B cell (primary cell): ENCODE results near the gene ZBTB16. TPM values are rescaled to one million over a fixed set of nuclear protein-coding genes. Genes with fewer than 3 reads are reported as not detected.

Experiments used
- ATAC-seq: fragments of 200-7000 bp; cut with Tn5 transposase; one replicate; pipeline ENCODE4 v1.10.0; 2021; ENCODE audit warnings: low read depth, mild to moderate bottlenecking, moderate number of reproducible peaks, moderate library complexity
- CTCF ChIA-PET: fragments of 350-600 bp; sonication (Branson Sonifier 250); formaldehyde crosslinking; loops from one replicate; lab custom pipeline; 2021; ENCODE audit warnings: antibody characterized with exemption, inconsistent platforms; lab: Charles Lee
- POLR2A ChIA-PET: fragments of 350-600 bp; sonication (Branson Sonifier 250); formaldehyde crosslinking; loops from one replicate; lab custom pipeline; 2021; ENCODE audit warnings: antibody characterized with exemption; lab: Charles Lee
- DNase-seq: peaks from one replicate; pipeline ENCODE4 v3.0.0; 2013
- H2AFZ ChIP-seq: 2 replicates; pipeline ENCODE4 v1.6.1; 2012; ENCODE audit warnings: mild to moderate bottlenecking, low read depth, low read length; ENCODE audit not compliant: insufficient read depth, poor library complexity, severe bottlenecking
- H3K27ac ChIP-seq, 2 donors: 1 replicate in 1 of 2; 2 replicates in 1 of 2; pipeline ENCODE4 v1.5.1; 2012 to 2013; ENCODE audit warnings: low read length in 2 of 2, mild to moderate bottlenecking in 2 of 2, moderate library complexity in 1 of 2
- H3K27me3 ChIP-seq, 4 experiments: fragments of 200-600 bp in 1 of 4; sonication (generic) in 1 of 4; replicated peaks in 1 of 4; 1 replicate in 2 of 4; 2 replicates in 2 of 4; pipeline versions ENCODE4 v1.6.1 to v1.7.0; 2013 to 2016; ENCODE audit warnings: low read length in 3 of 4, mild to moderate bottlenecking in 2 of 4, mixed read lengths in 1 of 4, moderate library complexity in 1 of 4; ENCODE audit not compliant: insufficient read depth in 4 of 4, control insufficient read depth in 3 of 4; ENCODE audit errors: control extremely low read depth in 1 of 4
- H3K36me3 ChIP-seq, 2 experiments: replicated peaks in 1 of 2; 1 replicate in 1 of 2; 2 replicates in 1 of 2; pipeline versions ENCODE4 v1.6.1 to v1.7.1; 2013; ENCODE audit warnings: low read length in 1 of 2; ENCODE audit not compliant: insufficient read depth in 2 of 2, control insufficient read depth in 1 of 2; ENCODE audit errors: control extremely low read depth in 1 of 2, extremely low read depth in 1 of 2
- H3K4me1 ChIP-seq, 2 donors: fragments of 200-600 bp in 1 of 2; sonication (generic) in 1 of 2; 1 replicate in 1 of 2; 2 replicates in 1 of 2; pipeline versions ENCODE4 v1.5.1 to v1.6.1; 2013 to 2017; ENCODE audit warnings: low read length in 2 of 2; ENCODE audit not compliant: control insufficient read depth in 2 of 2, insufficient read depth in 2 of 2
- H3K4me2 ChIP-seq: replicated peaks from 2 replicates; pipeline ENCODE3; 2012; ENCODE audit warnings: mild to moderate bottlenecking, low read depth, low read length; ENCODE audit not compliant: poor library complexity, severe bottlenecking
- H3K4me3 ChIP-seq, 5 experiments: fragments of 200-600 bp in 1 of 5; sonication (generic) in 1 of 5; 1 replicate in 3 of 5; 2 replicates in 2 of 5; pipeline versions ENCODE4 v1.5.1 to v1.7.0; 2011 to 2016; ENCODE audit warnings: low read length in 4 of 5, mild to moderate bottlenecking in 4 of 5, low read depth in 2 of 5, control low read depth in 1 of 5, moderate library complexity in 1 of 5; ENCODE audit not compliant: insufficient read depth in 1 of 5; ENCODE audit errors: control extremely low read depth in 1 of 5, extremely low read depth in 1 of 5
- H3K79me2 ChIP-seq: fragments of 200-600 bp; sonication (generic); one replicate; pipeline ENCODE4 v1.6.0; 2016; ENCODE audit warnings: low read length; ENCODE audit not compliant: control insufficient read depth, insufficient read depth
- H3K9ac ChIP-seq: fragments of 200-600 bp; sonication (generic); 2 replicates; pipeline ENCODE4 v1.6.1; 2017; ENCODE audit warnings: mild to moderate bottlenecking, low read length, moderate library complexity
- H3K9me3 ChIP-seq, 3 donors: one replicate each; pipeline versions ENCODE4 v1.6.1 to v1.7.1; 2013; ENCODE audit warnings: low read length in 2 of 3; ENCODE audit not compliant: control insufficient read depth in 2 of 3, insufficient read depth in 1 of 3; ENCODE audit errors: control extremely low read depth in 1 of 3
- H4K20me1 ChIP-seq: 2 replicates; pipeline ENCODE4 v1.6.0; 2012; ENCODE audit warnings: mild to moderate bottlenecking, low read length; ENCODE audit not compliant: insufficient read depth, control insufficient read depth, poor library complexity, severe bottlenecking
- H3K27ac Mint-ChIP-seq: one replicate; pipeline ENCODE4 v1.8.0; 2021; ENCODE audit warnings: mixed read lengths
- H3K27me3 Mint-ChIP-seq: one replicate; pipeline ENCODE4 v1.8.0; 2021; ENCODE audit warnings: mixed read lengths
- H3K4me1 Mint-ChIP-seq: one replicate; pipeline ENCODE4 v1.8.0; 2021; ENCODE audit warnings: mixed read lengths
- H3K4me3 Mint-ChIP-seq: one replicate; pipeline ENCODE4 v1.8.0; 2021; ENCODE audit warnings: mixed read lengths
- H3K9me3 Mint-ChIP-seq: one replicate; pipeline ENCODE4 v1.8.0; 2022; ENCODE audit warnings: mixed read lengths; ENCODE audit not compliant: insufficient read depth
- EZH2 ChIP-seq: IDR thresholded peaks from 2 replicates; pipeline ENCODE4 v1.6.1; 2012; ENCODE audit warnings: borderline replicate concordance, low read depth, mild to moderate bottlenecking, moderate library complexity, low read length; ENCODE audit not compliant: insufficient read depth, poor library complexity, severe bottlenecking
- WGBS: methylation state at CpG from one replicate; pipeline ENCODE4 v1.1.5; 2013; ENCODE audit warnings: missing lambda C conversion rate; ENCODE audit not compliant: insufficient coverage; 5-methylcytosine and 5-hydroxymethylcytosine counted together
- intact Hi-C: fragments of 100-400 bp; cut with micrococcal nuclease; formaldehyde crosslinking; loops from one replicate; pipeline ENCODE4 v1.10.0; 2022
- polyA plus RNA-seq: library from polyadenylated mRNA; depleted of rRNA; stranded (reverse); fragments of >200 nt; gene quantifications from 2 replicates; pipeline ENCODE4 v1.2.3, GENCODE V29; 2012
- total RNA-seq, 2 donors: library from RNA; stranded (reverse); fragments of 120-200 nt in 1 of 2; gene quantifications; 1 replicate in 1 of 2; 2 replicates in 1 of 2; pipeline versions ENCODE4 v1.2.3 to v1.2.4, GENCODE V29; 2013 to 2022
- TF ChIP-seq, protein P1 (sequence below): fragments of 200-600 bp; IDR thresholded peaks from one replicate; pipeline ENCODE4 v1.8.0; 2022; ENCODE audit warnings: antibody characterized with exemption, mild to moderate bottlenecking

The ZBTB16 gene
- total and polyA plus RNA-seq, 2 donors (not counting 1 experiment from before 2014, with no cell fraction given), result 16.0 to 20.6 TPM

DNA sequence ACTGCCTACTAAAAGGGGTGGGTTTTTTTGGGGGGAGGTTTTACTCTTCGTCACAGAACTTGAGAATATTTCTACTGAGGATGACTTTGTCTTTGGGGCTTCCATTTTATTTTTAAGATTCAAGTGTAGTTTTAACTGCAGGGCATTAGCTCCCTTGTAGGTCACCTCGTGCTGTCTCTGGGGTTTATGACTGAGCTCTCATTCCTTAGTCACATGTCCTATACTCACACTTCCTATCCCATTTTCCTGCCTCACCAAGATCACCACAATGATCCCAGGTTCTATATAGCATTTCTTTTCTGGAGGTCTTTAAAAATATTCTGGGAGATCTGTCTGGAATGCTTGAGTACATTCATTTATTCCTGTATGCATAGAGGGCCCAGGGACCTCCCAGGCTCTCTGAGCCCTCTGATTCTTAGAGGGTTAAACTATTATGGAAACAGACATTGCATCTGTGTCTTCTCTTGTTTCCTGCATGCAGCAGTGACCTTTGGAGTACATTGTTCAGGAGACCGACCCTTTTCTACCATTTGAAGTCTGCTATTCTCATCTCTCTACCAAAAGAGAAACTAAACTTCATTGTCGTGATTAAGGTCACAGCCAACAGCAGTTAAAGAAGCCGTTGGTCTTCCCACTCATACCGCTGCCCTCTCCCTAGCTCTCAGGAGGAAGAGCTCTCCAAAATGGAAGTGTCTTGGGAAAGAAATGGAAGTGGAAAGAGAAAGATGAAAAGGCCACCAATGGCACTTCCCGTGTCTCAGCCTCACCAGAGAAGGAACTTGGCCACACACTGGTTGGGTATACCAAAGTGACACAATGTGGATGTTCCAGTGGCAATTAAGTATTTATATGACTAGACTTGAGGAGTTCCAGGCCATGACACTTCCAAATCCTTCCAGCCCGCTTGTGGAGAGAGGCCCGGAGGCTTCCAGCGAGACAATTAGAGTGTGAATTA, 77.5 kb downstream of the ZBTB16 start:
- Mint-ChIP-seq H3K27ac (no peak overlapping the region), H3K9me3 (no peaks in the 10 kb centered on the region), H3K4me1 (peaks cover 39% of the 10 kb centered on the region), H3K4me3 (peak overlapping the region; percentile 42), H3K27me3 (peaks cover 25% of the 10 kb centered on the region)
- WGBS, result 100% methylated on average over 1 of the region's 10 CpGs
- H3K4me3 ChIP-seq, result no peak overlapping the region
- H3K27ac ChIP-seq, result no peak overlapping the region
- peaks cover 8% of the 10 kb centered on the region for H3K79me2 ChIP-seq
- H3K9me3 ChIP-seq, result no peaks in the 10 kb centered on the region
- no peaks in the 10 kb centered on the region for H3K36me3 ChIP-seq
- ATAC-seq (no peak), DNase-seq (no peak)
- peaks cover 0 to 4% (median 1%) of the 10 kb centered on the region in 4 experiments for H3K27me3 ChIP-seq
- ChIA-PET POLR2A (no interaction called here), CTCF (interaction anchor here (0.8 to 1.8 kb wide), 3 partner anchors 8 to 124 kb away, joined by 3 to 5 read pairs (median 4); no protein-coding TSS in a partner anchor)
- H3K4me1 ChIP-seq, result peaks cover 39 to 42% of the 10 kb centered on the region in 2 donors
- intact Hi-C loops, result no loop called here
- no peaks in the 10 kb centered on the region for H4K20me1 ChIP-seq
- H2AFZ ChIP-seq, result peak overlapping the region; percentile 11
- TF ChIP-seq EZH2, result no peak
- TF ChIP-seq, protein P1, sequence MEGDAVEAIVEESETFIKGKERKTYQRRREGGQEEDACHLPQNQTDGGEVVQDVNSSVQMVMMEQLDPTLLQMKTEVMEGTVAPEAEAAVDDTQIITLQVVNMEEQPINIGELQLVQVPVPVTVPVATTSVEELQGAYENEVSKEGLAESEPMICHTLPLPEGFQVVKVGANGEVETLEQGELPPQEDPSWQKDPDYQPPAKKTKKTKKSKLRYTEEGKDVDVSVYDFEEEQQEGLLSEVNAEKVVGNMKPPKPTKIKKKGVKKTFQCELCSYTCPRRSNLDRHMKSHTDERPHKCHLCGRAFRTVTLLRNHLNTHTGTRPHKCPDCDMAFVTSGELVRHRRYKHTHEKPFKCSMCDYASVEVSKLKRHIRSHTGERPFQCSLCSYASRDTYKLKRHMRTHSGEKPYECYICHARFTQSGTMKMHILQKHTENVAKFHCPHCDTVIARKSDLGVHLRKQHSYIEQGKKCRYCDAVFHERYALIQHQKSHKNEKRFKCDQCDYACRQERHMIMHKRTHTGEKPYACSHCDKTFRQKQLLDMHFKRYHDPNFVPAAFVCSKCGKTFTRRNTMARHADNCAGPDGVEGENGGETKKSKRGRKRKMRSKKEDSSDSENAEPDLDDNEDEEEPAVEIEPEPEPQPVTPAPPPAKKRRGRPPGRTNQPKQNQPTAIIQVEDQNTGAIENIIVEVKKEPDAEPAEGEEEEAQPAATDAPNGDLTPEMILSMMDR, result no peak
- H3K4me2 ChIP-seq, result peak overlapping the region; percentile 24
- H3K9ac ChIP-seq, result no peak overlapping the region

DNA sequence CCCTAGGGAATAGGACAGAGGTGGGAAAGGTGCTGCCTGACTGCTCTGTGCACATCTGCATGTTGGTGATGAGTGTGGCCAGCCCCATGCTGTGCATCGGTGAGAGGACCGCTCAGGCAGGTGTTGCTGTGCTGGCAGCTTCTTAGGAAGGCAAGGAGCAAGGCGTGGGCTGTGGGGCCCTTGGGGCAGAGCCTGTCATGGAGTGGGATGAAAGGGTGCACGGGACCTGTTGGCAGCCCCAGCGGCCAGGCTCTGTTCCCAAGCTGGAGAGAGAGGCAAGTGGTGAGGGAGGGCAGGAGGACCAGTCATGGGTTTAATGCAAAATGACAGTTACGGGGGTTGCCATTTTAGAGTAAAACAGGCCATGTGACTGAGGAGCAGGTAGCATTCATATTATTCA, 78.3 kb downstream of the ZBTB16 start:
- Histone ChIP-seq H2AFZ (no peak overlapping the region), H3K79me2 (peaks cover 8% of the 10 kb centered on the region), H3K4me3 (no peak overlapping the region), H3K4me1 (peaks cover 39 to 42% of the 10 kb centered on the region in 2 donors), H3K27me3 (peaks cover 0 to 4% (median 1%) of the 10 kb centered on the region in 4 experiments), H3K36me3 (no peaks in the 10 kb centered on the region), H3K9ac (no peak overlapping the region), H3K4me2 (peak overlapping the region; percentile 26), H3K9me3 (no peaks in the 10 kb centered on the region), H4K20me1 (no peaks in the 10 kb centered on the region), H3K27ac (no peak overlapping the region)
- no peak for ATAC-seq
- no peak for DNase-seq
- H3K4me1 Mint-ChIP-seq, result peaks cover 39% of the 10 kb centered on the region
- intact Hi-C loops, result no loop called here
- WGBS, result 82% methylated on average over 5 of the region's 6 CpGs
- ChIA-PET POLR2A (no interaction called here), CTCF (interaction anchor here (0.7 to 1.3 kb wide), 3 partner anchors 22 to 124 kb away, joined by 4 to 5 read pairs (median 4); no protein-coding TSS in a partner anchor)
- H3K4me3 Mint-ChIP-seq, result no peak overlapping the region
- TF ChIP-seq, protein P1, result no peak
- no peak for TF ChIP-seq EZH2
- no peak overlapping the region for H3K27ac Mint-ChIP-seq
- no peaks in the 10 kb centered on the region for H3K9me3 Mint-ChIP-seq
- peaks cover 31% of the 10 kb centered on the region for H3K27me3 Mint-ChIP-seq
